A549 (cell line): ENCODE measurements around the gene LAMC2.

ENCODE experiments used
- CEBPB ChIP-seq, 2 experiments: fragments of >200 bp in 1 of 2; sonication (Bioruptor Twin) in 1 of 2; formaldehyde crosslinking in 1 of 2; IDR thresholded peaks; 2 replicates each; pipeline ENCODE4 v1.6.1; 2012 to 2016
- CHD4 ChIP-seq: fragments of 200-600 bp; sonication (generic); IDR thresholded peaks from 2 replicates; pipeline ENCODE4 v1.6.1; 2016; ENCODE audit warnings: antibody characterized with exemption, mild to moderate bottlenecking, borderline replicate concordance
- ESRRA ChIP-seq: fragments of 150-350 bp; IDR thresholded peaks from 2 replicates; pipeline ENCODE4 v1.6.1; 2014; ENCODE audit warnings: mild to moderate bottlenecking, low read length, borderline replicate concordance
- HDAC2 ChIP-seq: fragments of 200-600 bp; sonication (generic); IDR thresholded peaks from 2 replicates; pipeline ENCODE4 v1.6.1; 2016
- JUNB ChIP-seq: fragments of >200 bp; sonication (Bioruptor Twin); formaldehyde crosslinking; IDR thresholded peaks from 2 replicates; pipeline ENCODE4 v1.6.1; 2016
- MAZ ChIP-seq: fragments of 150-350 bp; IDR thresholded peaks from 2 replicates; pipeline ENCODE4 v1.6.1; 2014; ENCODE audit warnings: antibody characterized with exemption, low read depth, low read length, borderline replicate concordance
- NR3C1 ChIP-seq: fragments of >200 bp; sonication (Bioruptor Twin); formaldehyde crosslinking; IDR thresholded peaks from 3 replicates; pipeline ENCODE4 v1.6.1; 2017
- POLR2A ChIP-seq: IDR thresholded peaks from 2 replicates; pipeline ENCODE4 v1.6.1; 2012; ENCODE audit warnings: mild to moderate bottlenecking, low read length
- TP53 ChIP-seq: fragments of 250-450 bp; sonication (Bioruptor Pico); IDR thresholded peaks from 2 replicates; pipeline ENCODE4 v1.5.0; 2021; ENCODE audit warnings: mild to moderate bottlenecking, moderate library complexity
- ZFP36 ChIP-seq: fragments of 450-650 bp; IDR thresholded peaks from 2 replicates; pipeline ENCODE4 v1.6.1; 2014; ENCODE audit warnings: borderline replicate concordance; ENCODE audit not compliant: partially characterized antibody
- TF ChIP-seq, protein P1 (sequence below): fragments of >200 bp; sonication (Bioruptor Twin); formaldehyde crosslinking; IDR thresholded peaks from 3 replicates; pipeline ENCODE4 v1.5.1; 2016
- TF ChIP-seq, protein P2 (sequence below): fragments of 200-600 bp; sonication (generic); IDR thresholded peaks from 2 replicates; pipeline ENCODE4 v1.6.1; 2016; ENCODE audit warnings: antibody characterized with exemption, mild to moderate bottlenecking, moderate library complexity
- TF ChIP-seq, protein P3 (sequence below): fragments of >200 bp; sonication (Bioruptor Twin); formaldehyde crosslinking; IDR thresholded peaks from 3 replicates; pipeline ENCODE4 v1.6.1; 2016

DNA sequence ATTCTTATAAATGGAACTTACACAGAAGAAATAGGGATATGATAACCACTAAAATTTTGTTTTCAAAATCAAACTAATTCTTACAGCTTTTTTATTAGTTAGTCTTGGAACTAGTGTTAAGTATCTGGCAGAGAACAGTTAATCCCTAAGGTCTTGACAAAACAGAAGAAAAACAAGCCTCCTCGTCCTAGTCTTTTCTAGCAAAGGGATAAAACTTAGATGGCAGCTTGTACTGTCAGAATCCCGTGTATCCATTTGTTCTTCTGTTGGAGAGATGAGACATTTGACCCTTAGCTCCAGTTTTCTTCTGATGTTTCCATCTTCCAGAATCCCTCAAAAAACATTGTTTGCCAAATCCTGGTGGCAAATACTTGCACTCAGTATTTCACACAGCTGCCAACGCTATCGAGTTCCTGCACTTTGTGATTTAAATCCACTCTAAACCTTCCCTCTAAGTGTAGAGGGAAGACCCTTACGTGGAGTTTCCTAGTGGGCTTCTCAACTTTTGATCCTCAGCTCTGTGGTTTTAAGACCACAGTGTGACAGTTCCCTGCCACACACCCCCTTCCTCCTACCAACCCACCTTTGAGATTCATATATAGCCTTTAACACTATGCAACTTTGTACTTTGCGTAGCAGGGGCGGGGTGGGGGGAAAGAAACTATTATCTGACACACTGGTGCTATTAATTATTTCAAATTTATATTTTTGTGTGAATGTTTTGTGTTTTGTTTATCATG, 42.3 kb upstream of the LAMC2 start:
- TF ChIP-seq, protein P1, sequence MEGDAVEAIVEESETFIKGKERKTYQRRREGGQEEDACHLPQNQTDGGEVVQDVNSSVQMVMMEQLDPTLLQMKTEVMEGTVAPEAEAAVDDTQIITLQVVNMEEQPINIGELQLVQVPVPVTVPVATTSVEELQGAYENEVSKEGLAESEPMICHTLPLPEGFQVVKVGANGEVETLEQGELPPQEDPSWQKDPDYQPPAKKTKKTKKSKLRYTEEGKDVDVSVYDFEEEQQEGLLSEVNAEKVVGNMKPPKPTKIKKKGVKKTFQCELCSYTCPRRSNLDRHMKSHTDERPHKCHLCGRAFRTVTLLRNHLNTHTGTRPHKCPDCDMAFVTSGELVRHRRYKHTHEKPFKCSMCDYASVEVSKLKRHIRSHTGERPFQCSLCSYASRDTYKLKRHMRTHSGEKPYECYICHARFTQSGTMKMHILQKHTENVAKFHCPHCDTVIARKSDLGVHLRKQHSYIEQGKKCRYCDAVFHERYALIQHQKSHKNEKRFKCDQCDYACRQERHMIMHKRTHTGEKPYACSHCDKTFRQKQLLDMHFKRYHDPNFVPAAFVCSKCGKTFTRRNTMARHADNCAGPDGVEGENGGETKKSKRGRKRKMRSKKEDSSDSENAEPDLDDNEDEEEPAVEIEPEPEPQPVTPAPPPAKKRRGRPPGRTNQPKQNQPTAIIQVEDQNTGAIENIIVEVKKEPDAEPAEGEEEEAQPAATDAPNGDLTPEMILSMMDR = no peak
- no peak for TF ChIP-seq POLR2A
- TF ChIP-seq CEBPB (IDR thresholded peaks at IDR 0.05) = no peak
- TF ChIP-seq, protein P2, sequence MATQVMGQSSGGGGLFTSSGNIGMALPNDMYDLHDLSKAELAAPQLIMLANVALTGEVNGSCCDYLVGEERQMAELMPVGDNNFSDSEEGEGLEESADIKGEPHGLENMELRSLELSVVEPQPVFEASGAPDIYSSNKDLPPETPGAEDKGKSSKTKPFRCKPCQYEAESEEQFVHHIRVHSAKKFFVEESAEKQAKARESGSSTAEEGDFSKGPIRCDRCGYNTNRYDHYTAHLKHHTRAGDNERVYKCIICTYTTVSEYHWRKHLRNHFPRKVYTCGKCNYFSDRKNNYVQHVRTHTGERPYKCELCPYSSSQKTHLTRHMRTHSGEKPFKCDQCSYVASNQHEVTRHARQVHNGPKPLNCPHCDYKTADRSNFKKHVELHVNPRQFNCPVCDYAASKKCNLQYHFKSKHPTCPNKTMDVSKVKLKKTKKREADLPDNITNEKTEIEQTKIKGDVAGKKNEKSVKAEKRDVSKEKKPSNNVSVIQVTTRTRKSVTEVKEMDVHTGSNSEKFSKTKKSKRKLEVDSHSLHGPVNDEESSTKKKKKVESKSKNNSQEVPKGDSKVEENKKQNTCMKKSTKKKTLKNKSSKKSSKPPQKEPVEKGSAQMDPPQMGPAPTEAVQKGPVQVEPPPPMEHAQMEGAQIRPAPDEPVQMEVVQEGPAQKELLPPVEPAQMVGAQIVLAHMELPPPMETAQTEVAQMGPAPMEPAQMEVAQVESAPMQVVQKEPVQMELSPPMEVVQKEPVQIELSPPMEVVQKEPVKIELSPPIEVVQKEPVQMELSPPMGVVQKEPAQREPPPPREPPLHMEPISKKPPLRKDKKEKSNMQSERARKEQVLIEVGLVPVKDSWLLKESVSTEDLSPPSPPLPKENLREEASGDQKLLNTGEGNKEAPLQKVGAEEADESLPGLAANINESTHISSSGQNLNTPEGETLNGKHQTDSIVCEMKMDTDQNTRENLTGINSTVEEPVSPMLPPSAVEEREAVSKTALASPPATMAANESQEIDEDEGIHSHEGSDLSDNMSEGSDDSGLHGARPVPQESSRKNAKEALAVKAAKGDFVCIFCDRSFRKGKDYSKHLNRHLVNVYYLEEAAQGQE = no peak
- TF ChIP-seq MAZ = no peak
- TF ChIP-seq ESRRA = no peak
- TF ChIP-seq, protein P3, sequence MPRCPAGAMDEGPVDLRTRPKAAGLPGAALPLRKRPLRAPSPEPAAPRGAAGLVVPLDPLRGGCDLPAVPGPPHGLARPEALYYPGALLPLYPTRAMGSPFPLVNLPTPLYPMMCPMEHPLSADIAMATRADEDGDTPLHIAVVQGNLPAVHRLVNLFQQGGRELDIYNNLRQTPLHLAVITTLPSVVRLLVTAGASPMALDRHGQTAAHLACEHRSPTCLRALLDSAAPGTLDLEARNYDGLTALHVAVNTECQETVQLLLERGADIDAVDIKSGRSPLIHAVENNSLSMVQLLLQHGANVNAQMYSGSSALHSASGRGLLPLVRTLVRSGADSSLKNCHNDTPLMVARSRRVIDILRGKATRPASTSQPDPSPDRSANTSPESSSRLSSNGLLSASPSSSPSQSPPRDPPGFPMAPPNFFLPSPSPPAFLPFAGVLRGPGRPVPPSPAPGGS = no peak
- TF ChIP-seq NR3C1 = no peak
- TF ChIP-seq HDAC2 = no peak
- TF ChIP-seq TP53 (CRISPR knock-in tag) = no peak
- no peak for TF ChIP-seq ZFP36
- TF ChIP-seq JUNB = no peak
- TF ChIP-seq CHD4 = no peak
